Ascending aorta (tissue), 2 donors: Measurements from ENCODE around the gene CEBPG. TPM values are rescaled to one million over a fixed set of nuclear protein-coding genes. Genes with fewer than 3 reads are reported as not detected.

Experiments used
- DNase-seq, 2 donors: peaks; one replicate each; pipeline ENCODE4 v3.0.0-alpha.2; 2019; ENCODE audit warnings: low spot score in 2 of 2
- H3K27ac ChIP-seq, 2 donors: fragments of 200-600 bp; sonication (generic); one replicate each; pipeline ENCODE4 v1.5.1; 2016 to 2017; ENCODE audit warnings: mild to moderate bottlenecking in 1 of 2
- H3K27me3 ChIP-seq: fragments of 200-600 bp; sonication (generic); one replicate; pipeline ENCODE4 v1.5.1; 2017
- H3K36me3 ChIP-seq, 2 donors: fragments of 200-600 bp; sonication (generic); one replicate each; pipeline ENCODE4 v1.5.1; 2016
- H3K4me1 ChIP-seq, 2 donors: fragments of 200-600 bp; sonication (generic); one replicate each; pipeline ENCODE4 v1.5.1; 2016 to 2017; ENCODE audit warnings: mild to moderate bottlenecking in 1 of 2
- H3K4me3 ChIP-seq, 2 donors: fragments of 200-600 bp; sonication (generic); one replicate each; pipeline ENCODE4 v1.5.1; 2016 to 2017; ENCODE audit warnings: mild to moderate bottlenecking in 1 of 2
- H3K9me3 ChIP-seq, 2 donors: fragments of 200-600 bp; sonication (generic); one replicate each; pipeline ENCODE4 v1.5.1; 2016
- CTCF ChIP-seq, 3 experiments: fragments of 200-600 bp in 2 of 3; fragments of 450-650 bp in 1 of 3; sonication (generic) in 2 of 3; IDR thresholded peaks; one replicate each; pipeline ENCODE4 v1.5.1; 2016 to 2019; ENCODE audit warnings: antibody characterized with exemption in 3 of 3, mild to moderate bottlenecking in 1 of 3, moderate library complexity in 1 of 3
- intact Hi-C: fragments of 100-400 bp; cut with DNase I; formaldehyde crosslinking; loops from one replicate; pipeline ENCODE4 v1.15.1; 2023
- total RNA-seq: library from RNA; depleted of rRNA; stranded (reverse); fragments of >200 nt; gene quantifications from one replicate; pipeline ENCODE4 v1.1.0, GENCODE V29; 2016

The CEBPG gene
- total RNA-seq, 1 donor from 2014 or later: 21.9 TPM

DNA sequence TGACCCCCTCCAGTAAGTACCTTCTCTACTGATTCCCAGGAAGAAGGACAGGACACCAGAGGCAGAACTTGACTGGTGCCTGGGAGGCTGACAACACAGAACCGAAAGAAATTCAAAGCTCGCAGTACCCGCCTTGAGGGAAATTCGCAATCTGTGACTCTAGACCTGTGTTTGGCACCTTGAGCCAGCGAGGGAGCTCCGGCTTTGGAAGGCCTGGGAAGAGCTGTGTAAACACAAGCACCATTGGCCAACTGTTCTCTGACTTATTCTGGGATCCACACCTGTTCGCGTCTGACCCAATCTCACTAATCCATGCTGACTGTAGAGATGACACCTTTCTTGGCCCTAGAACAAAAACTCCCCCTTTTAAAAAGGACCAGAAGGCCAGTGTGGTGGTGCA is 50.7 kb downstream of the CEBPG start:
- no peaks in the 10 kb centered on the region for H3K27me3 ChIP-seq
- H3K4me3 ChIP-seq: no peak overlapping the region
- no peak for DNase-seq
- no peak overlapping the region for H3K27ac ChIP-seq
- no peaks in the 10 kb centered on the region for H3K4me1 ChIP-seq
- TF ChIP-seq CTCF (IDR thresholded peaks at IDR 0.05): no peak
- H3K9me3 ChIP-seq: no peaks in the 10 kb centered on the region
- intact Hi-C loops: no loop called here
- no peaks in the 10 kb centered on the region for H3K36me3 ChIP-seq

GRCh38 chr19:33426621-33427361 is 53.3 kb downstream of the CEBPG start:
- TF ChIP-seq CTCF (IDR thresholded peaks at IDR 0.05): no peak
- intact Hi-C loops: no loop called here

GRCh38 chr19:33427801-33428626 is 54.5 kb downstream of the CEBPG start:
- Histone ChIP-seq H3K27me3 (no peaks in the 10 kb centered on the region), H3K27ac (no peak overlapping the region), H3K9me3 (no peaks in the 10 kb centered on the region), H3K4me3 (no peak overlapping the region), H3K36me3 (no peaks in the 10 kb centered on the region), H3K4me1 (no peaks in the 10 kb centered on the region)
- DNase-seq: no peak
- intact Hi-C loops: no loop called here
- TF ChIP-seq CTCF (IDR thresholded peaks at IDR 0.05): no peak

More at GRCh38 chr19:33426621-33427361, 53.3 kb downstream of the CEBPG start:
- H3K4me1 ChIP-seq: no peaks in the 10 kb centered on the region
- no peaks in the 10 kb centered on the region for H3K9me3 ChIP-seq
- DNase-seq: no peak
- no peaks in the 10 kb centered on the region for H3K36me3 ChIP-seq
- no peak overlapping the region for H3K4me3 ChIP-seq
- H3K27ac ChIP-seq: no peak overlapping the region
- H3K27me3 ChIP-seq: no peaks in the 10 kb centered on the region

DNA sequence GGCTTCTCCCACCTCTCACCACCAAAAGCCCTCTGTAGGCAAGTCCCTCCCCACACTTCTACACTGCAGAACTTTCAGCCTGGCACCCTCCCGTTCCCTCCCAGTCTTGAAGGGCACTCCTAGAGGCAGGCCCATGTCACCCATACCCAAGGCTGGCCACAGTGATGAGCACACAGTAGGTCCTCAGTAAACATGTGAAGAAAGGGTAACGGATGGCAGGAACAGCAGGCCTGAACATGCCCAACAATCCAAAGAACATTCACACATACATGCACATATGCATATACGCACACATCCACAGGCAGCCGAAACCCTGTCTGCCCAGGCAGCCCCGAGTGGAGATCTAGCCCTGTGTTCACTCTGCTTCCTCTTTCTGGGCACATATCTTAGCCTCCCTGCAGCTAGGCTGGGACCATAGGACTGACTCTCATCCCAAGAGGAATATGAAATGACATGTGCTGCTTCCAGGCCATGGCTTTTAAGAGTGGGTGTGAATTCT is 55.2 kb downstream of the CEBPG start:
- Histone ChIP-seq H3K4me3 (no peak overlapping the region), H3K27me3 (no peaks in the 10 kb centered on the region), H3K9me3 (no peaks in the 10 kb centered on the region), H3K36me3 (no peaks in the 10 kb centered on the region), H3K27ac (no peak overlapping the region), H3K4me1 (no peaks in the 10 kb centered on the region)
- intact Hi-C loops: no loop called here
- no peak for TF ChIP-seq CTCF (IDR thresholded peaks at IDR 0.05)
- DNase-seq: no peak

GRCh38 chr19:33429891-33430673 is 56.6 kb downstream of the CEBPG start:
- TF ChIP-seq CTCF (IDR thresholded peaks at IDR 0.05): no peak
- DNase-seq: no peak
- intact Hi-C loops: loop anchor here (1.0 kb wide), 1 partner anchor 341 kb away; no protein-coding TSS in a partner anchor

More at GRCh38 chr19:33429891-33430673, 56.6 kb downstream of the CEBPG start:
- H3K4me1 ChIP-seq: no peaks in the 10 kb centered on the region
- no peak overlapping the region for H3K4me3 ChIP-seq
- H3K27me3 ChIP-seq: no peaks in the 10 kb centered on the region
- no peaks in the 10 kb centered on the region for H3K36me3 ChIP-seq
- no peaks in the 10 kb centered on the region for H3K9me3 ChIP-seq
- no peak overlapping the region for H3K27ac ChIP-seq
